Glomerular visceral epithelial cell (primary cell): ENCODE measurements around the gene CENPO.

ENCODE experiments used
- DNase-seq: peaks from one replicate; pipeline ENCODE4 v3.0.0-alpha.2; 2016; ENCODE audit errors: extremely low spot score

The CENPO gene

DNA sequence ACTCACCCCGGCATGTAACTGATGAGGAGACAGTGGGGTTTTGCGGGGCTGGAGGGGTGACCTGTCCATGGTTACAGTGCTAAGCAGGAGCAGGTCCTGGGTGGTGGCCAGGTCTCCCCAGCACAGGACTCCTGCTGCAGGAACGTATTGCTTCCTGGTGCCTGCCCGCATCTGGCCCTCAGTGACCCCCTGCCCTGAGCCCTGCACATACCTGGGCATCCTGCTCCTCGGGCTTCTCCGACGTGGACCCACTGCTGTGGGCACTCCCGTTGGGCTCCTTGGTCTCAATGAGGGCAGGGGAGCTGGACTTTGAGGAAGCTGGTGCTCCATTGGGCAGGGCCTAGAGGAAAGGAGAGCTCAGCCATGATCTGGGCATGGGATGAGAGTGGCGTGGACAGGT, 43.5 kb downstream of the CENPO start:
- no peak for DNase-seq

- DNase-seq = no peak
Observed at GRCh38 chr2:24837996-24838513, 44.8 kb downstream of the CENPO start.

- no peak for DNase-seq
Observed at GRCh38 chr2:24838541-24838940, 45.3 kb downstream of the CENPO start.

GRCh38 chr2:24839729-24840128, 46.5 kb downstream of the CENPO start:
- DNase-seq = no peak

- no peak for DNase-seq
Observed at GRCh38 chr2:24840164-24840869, 47.1 kb downstream of the CENPO start.

DNA sequence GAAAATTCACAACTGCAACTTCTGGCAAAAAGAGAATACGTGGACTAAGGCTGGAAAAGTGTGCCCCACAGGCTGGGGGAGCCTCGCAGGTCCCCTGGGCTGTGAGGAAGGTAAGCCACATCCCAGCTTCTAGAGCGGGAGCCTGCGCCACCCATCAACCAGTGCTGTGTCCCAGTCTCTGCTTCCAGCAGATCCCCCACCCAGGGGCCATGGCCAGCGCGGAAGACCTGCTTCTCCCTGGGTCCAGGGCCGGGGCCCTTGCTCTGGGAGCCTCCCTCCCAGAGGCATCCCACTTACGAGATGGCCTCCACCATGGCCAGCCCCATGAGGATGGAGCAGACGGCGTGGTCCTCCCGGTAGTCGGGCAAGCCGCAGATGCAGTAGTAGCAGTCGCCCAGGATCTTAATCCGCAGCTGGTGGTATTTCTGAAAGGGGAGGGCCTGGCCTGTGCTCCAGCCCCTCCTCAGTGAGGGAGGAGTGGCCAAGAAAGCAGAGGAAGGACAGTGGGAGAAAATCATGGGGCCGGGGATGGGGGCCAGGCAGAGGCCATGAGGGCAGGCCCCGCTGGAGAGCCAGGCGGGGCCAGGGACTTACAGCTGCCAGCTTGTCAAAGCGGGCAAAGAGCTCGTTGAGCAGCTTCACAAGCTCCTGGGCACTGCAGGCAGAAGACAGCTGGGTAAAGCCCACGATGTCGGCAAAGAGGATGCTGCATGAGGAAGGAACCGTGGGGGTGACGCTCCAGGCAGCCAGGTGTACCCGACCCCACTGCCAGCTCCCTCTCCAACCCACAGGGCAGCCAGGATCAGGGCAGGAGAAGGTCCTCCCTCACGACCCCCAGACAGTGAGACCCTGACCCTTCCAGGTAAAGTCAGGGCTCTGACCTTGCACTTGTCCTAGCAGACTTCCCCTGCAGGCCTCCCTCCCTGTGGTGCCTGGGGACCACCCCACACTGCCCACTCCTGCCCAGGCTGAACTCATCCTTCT, 48.0 kb downstream of the CENPO start:
- no peak for DNase-seq

GRCh38 chr2:24842081-24843050, 49.1 kb downstream of the CENPO start:
- no peak for DNase-seq

- no peak for DNase-seq
Observed at GRCh38 chr2:24843330-24843860, 50.2 kb downstream of the CENPO start.

- no peak for DNase-seq
Observed at GRCh38 chr2:24844023-24844685, 50.9 kb downstream of the CENPO start.

GRCh38 chr2:24845691-24846090, 52.5 kb downstream of the CENPO start:
- DNase-seq = no peak

DNA sequence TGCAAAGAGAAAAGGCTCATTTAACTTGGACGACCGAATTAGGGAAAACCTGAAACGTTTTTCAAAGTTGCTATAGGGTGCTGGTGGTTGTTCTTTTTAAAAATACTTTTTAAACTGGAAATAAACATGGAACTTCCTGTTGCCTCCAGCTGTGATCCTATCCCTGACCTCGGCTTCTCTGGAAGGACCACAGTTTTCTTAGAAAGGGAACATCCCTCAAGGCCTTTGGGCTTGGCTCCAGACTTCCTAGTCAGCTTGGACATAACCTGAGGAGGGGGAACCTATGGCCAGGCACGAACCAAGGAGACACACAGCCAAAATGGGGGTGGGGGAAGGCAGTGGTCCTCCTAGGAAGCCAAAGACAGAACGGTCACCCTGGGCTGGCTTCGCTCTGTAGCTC, 57.7 kb downstream of the CENPO start:
- DNase-seq = no peak

GRCh38 chr2:24852026-24852425, 58.8 kb downstream of the CENPO start:
- DNase-seq = no peak

DNA sequence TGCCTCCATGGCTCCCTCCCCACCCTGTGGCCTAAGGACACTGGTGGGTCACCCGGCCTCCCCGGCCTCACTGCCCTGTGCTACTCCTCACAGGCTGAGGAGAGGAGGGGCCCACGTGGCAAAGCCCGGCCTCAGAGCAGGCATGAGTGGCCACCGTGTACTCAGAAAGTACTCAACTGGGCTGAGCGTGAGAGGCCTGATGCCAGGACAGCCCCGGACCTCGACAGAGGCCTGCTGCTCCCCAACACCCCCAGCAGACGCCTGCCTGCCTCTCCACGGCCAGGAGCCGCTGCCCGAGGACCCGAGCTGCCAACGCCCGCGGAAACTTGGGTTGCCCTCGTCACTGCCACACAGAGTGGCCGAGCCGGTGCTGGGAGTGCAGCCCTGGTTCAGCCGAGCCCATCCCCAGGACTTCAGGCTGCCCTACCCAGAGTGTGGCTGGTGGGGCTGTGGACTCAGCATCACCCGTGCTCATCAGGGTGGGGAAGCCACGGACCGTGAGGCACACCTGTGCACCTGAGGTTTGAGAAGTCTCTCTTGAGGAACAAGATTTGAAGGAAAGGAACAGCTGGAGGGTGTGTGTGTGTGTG, 59.3 kb downstream of the CENPO start:
- no peak for DNase-seq

GRCh38 chr2:24853046-24853445, 59.8 kb downstream of the CENPO start:
- DNase-seq = no peak

GRCh38 chr2:24853996-24854395, 60.8 kb downstream of the CENPO start:
- no peak for DNase-seq

GRCh38 chr2:24855022-24855622, 61.9 kb downstream of the CENPO start:
- no peak for DNase-seq

- DNase-seq = no peak
Observed at GRCh38 chr2:24855726-24856125, 62.5 kb downstream of the CENPO start.

- DNase-seq = no peak
Observed at GRCh38 chr2:24856791-24857211, 63.6 kb downstream of the CENPO start.

DNA sequence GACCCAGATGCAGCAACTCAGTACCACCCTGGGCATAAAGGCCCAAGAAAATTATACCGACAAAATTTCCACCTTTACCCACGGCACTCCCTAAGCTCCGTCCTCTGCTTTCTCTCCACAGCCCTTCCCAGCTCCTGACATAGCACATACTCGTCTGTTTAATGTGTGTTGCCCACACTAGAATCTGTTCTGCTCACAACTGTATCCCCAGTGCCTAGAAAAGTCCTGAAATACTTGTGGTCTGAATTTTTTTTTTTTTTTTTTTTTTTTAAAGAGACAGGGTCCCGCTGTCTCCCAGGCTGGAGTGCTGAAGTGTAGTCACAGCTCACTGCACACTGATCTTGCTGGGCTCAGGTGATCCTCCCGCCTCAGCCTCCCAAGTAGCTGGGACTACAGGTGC, 64.5 kb downstream of the CENPO start:
- no peak for DNase-seq

DNA sequence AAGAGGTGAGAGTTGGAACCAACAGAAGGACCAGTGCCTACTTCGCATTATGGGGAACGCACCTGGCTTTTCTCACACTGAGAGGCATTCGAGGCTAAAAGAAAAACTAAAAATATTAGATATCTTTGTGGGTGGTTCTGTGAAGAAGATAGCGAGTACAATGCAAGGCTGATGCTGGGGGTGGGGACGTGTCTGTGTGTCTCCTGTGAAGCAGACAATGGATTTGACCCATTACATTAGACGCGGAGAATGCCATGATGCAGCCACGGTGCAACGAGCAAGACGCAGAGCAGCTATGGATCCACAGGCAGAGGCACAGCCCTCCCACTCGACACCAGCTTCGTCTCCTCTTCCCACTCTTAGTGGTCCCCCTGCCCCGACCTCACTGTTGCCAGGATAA, 65.8 kb downstream of the CENPO start:
- DNase-seq = no peak
